Measurements from ENCODE around the gene ZNF705A. TPM values are rescaled to one million over a fixed set of nuclear protein-coding genes. Genes with fewer than 3 reads are reported as not detected.

The ZNF705A gene
- total and polyA plus RNA-seq, 10 of the 15 experiments (the other 5 are each of a cell fraction or from before 2014, with no cell fraction given): 0.04 TPM; not detected in 9

DNA sequence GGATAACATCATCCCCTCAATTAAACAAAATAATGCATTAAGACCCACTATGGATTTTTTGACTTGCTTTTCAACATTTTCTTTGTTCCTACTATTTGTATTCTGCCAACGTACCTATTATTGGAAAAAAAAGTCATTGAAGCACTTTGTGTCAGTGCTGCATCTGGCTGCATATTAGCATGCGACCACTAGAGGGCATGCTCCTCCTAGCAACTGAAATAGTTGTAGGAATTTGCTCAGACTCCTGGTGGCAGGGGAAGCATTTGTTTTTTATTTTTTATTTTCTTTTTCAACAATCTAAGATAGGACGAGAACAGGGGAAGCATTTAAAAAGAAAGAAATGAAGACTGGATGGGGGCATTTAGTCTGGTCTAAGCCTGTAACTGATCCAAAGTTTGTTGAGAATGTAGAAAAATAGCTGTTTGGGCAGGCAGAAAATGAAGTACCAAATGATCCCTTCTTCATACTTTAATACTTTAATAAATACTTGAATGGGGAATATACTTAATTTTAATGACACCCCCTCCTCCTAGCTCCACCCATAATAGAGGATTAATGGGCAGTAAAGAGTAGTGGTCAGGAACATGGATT is 47.9 kb upstream of the ZNF705A start:
- WGBS (ENCODE audit: insufficient coverage, insufficient replicate concordance, low lambda C conversion rate, missing lambda C conversion rate): 0% methylated on average over 3 of the region's 3 CpGs
- Histone ChIP-seq H2AFZ (ENCODE audit: control insufficient read depth, low read depth, low read length) (peak overlapping the region; percentile 79), H3K36me3 (ENCODE audit: control insufficient read depth in 2 of 2, insufficient read depth in 2 of 2, low read length in 1 of 2) (0 out of 4 replicates have a peak, but pooled peaks cover 0 to 3% of the 10 kb centered on the region in 2 experiments), H3K9ac (ENCODE audit: control insufficient read depth, insufficient read depth, low read length) (no peak overlapping the region), H3K4me3 (no peak overlapping the region), H3K79me2 (ENCODE audit: control insufficient read depth, insufficient read depth, low read length) (no peaks in the 10 kb centered on the region), H3K4me2 (ENCODE audit: control insufficient read depth, insufficient read depth) (no peak overlapping the region), H3K27me3 (replicated peaks in 1 of 2; ENCODE audit: control insufficient read depth in 2 of 2, insufficient read depth in 2 of 2, low read length in 1 of 2) (no peaks in the 10 kb centered on the region), H3K4me1 (ENCODE audit: control insufficient read depth, insufficient read depth, low read length) (no peaks in the 10 kb centered on the region), H3K27ac (ENCODE audit: control insufficient read depth, insufficient read depth) (no peak overlapping the region), H4K20me1 (ENCODE audit: control insufficient read depth, insufficient read depth) (no peaks in the 10 kb centered on the region), H3K9me3 (replicated peaks; ENCODE audit: control insufficient read depth, insufficient read depth, low read length) (no peaks in the 10 kb centered on the region)
- ChIA-PET RAD21 (ENCODE audit: unreplicated experiment) (interaction anchor here (0.6 to 3.3 kb wide), 6 partner anchors 16 to 135 kb away, joined by 3 to 21 read pairs (median 3); no protein-coding TSS in a partner anchor), SMC1A (ENCODE audit: uncharacterized antibody, unreplicated experiment) (interaction anchor here (0.7 to 2.1 kb wide), 6 partner anchors 21 to 123 kb away, joined by 3 to 11 read pairs (median 4); partner anchors contain the start of gene ZNF705A), POLR2A (no interaction called here), CTCF (interaction anchor here (0.5 to 5.4 kb wide), 28 partner anchors 8 to 584 kb away, joined by 3 to 61 read pairs (median 4); partner anchors contain the start of genes CLEC4A, FAM90A1, FOXJ2 and NECAP1)
- intact Hi-C loops (cut with micrococcal nuclease; ENCODE audit: unreplicated experiment): loop anchor here (1.0 kb wide), 1 partner anchor 122 kb away; no protein-coding TSS in a partner anchor
- FAIRE-seq: peak; percentile 91
- peak; percentile 83 for ATAC-seq
- in situ Hi-C loops (cut with MboI): loop anchor here (5.0 to 25.0 kb wide), 2 partner anchors 128 to 278 kb away; no protein-coding TSS in a partner anchor
- peak; percentile 31 for DNase-seq (ENCODE audit: low read depth, low spot score)
- BruUV-seq (replicated peaks): no TSS peak
- TF ChIP-seq ZSCAN29 (IDR thresholded peaks at IDR 0.05): no peak
- TF ChIP-seq JUNB (IDR thresholded peaks at IDR 0.05): no peak
- peak; percentile 46; the same call in 1 of the 2 replicates for TF ChIP-seq SMARCA5 (IDR thresholded peaks at IDR 0.05)
- TF ChIP-seq, protein P1, sequence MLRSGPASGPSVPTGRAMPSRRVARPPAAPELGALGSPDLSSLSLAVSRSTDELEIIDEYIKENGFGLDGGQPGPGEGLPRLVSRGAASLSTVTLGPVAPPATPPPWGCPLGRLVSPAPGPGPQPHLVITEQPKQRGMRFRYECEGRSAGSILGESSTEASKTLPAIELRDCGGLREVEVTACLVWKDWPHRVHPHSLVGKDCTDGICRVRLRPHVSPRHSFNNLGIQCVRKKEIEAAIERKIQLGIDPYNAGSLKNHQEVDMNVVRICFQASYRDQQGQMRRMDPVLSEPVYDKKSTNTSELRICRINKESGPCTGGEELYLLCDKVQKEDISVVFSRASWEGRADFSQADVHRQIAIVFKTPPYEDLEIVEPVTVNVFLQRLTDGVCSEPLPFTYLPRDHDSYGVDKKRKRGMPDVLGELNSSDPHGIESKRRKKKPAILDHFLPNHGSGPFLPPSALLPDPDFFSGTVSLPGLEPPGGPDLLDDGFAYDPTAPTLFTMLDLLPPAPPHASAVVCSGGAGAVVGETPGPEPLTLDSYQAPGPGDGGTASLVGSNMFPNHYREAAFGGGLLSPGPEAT (IDR thresholded peaks at IDR 0.05; ENCODE audit: low read depth): no peak
- no peak for TF ChIP-seq ASH2L (IDR thresholded peaks at IDR 0.05; ENCODE audit: borderline replicate concordance, low read depth)
- TF ChIP-seq KAT2A (conservative IDR thresholded peaks at IDR 0.05; ENCODE audit: control insufficient read depth, low read depth, low read length): no peak
- TF ChIP-seq TCF3 (IDR thresholded peaks at IDR 0.05; ENCODE audit: borderline replicate concordance, insufficient read depth, low read depth, low read length): no peak
- no peak for TF ChIP-seq CHD2 (IDR thresholded peaks at IDR 0.05; ENCODE audit: borderline replicate concordance, low read depth, low read length)
- TF ChIP-seq YY1 (IDR thresholded peaks at IDR 0.05; ENCODE audit: low read depth, low read length): peak; percentile 60; the same call in 1 of the 2 replicates
- peak; percentile 83; the same call in 1 of the 2 replicates for TF ChIP-seq SMC3 (IDR thresholded peaks at IDR 0.05; ENCODE audit: borderline replicate concordance, low read length)
- TF ChIP-seq CREB1 (IDR thresholded peaks at IDR 0.05; ENCODE audit: low read depth): no peak
- no peak for TF ChIP-seq TARDBP (IDR thresholded peaks at IDR 0.05; ENCODE audit: borderline replicate concordance)
- TF ChIP-seq POU2F2 (IDR thresholded peaks at IDR 0.05; ENCODE audit: borderline replicate concordance, low read depth, low read length): peak; percentile 95
- TF ChIP-seq ZNF274 (IDR thresholded peaks at IDR 0.05; ENCODE audit: insufficient read depth, insufficient read length): no peak
- no peak for TF ChIP-seq CEBPB (IDR thresholded peaks at IDR 0.05; ENCODE audit: borderline replicate concordance in 1 of 2, low read depth in 2 of 2, low read length in 2 of 2)
- no peak for TF ChIP-seq RAD51 (IDR thresholded peaks at IDR 0.05)
- TF ChIP-seq, protein P2, sequence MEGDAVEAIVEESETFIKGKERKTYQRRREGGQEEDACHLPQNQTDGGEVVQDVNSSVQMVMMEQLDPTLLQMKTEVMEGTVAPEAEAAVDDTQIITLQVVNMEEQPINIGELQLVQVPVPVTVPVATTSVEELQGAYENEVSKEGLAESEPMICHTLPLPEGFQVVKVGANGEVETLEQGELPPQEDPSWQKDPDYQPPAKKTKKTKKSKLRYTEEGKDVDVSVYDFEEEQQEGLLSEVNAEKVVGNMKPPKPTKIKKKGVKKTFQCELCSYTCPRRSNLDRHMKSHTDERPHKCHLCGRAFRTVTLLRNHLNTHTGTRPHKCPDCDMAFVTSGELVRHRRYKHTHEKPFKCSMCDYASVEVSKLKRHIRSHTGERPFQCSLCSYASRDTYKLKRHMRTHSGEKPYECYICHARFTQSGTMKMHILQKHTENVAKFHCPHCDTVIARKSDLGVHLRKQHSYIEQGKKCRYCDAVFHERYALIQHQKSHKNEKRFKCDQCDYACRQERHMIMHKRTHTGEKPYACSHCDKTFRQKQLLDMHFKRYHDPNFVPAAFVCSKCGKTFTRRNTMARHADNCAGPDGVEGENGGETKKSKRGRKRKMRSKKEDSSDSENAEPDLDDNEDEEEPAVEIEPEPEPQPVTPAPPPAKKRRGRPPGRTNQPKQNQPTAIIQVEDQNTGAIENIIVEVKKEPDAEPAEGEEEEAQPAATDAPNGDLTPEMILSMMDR (IDR thresholded peaks at IDR 0.05 in 2 of 3, conservative IDR thresholded peaks at IDR 0.05 in 1 of 3; ENCODE audit: control insufficient read depth in 2 of 3, extremely low read depth in 1 of 3, insufficient read depth in 1 of 3, low read depth in 3 of 3, low read length in 3 of 3): peak; percentile 86 to 98 (median 90)
- no peak for TF ChIP-seq MTA3 (IDR thresholded peaks at IDR 0.05; ENCODE audit: borderline replicate concordance, low read length)
- TF ChIP-seq ZNF24 (IDR thresholded peaks at IDR 0.05): no peak
- TF ChIP-seq WRNIP1 (IDR thresholded peaks at IDR 0.05; ENCODE audit: borderline replicate concordance, low read depth, low read length): no peak
- TF ChIP-seq NBN (IDR thresholded peaks at IDR 0.05): no peak

All from GM12878 (cell line).